GM12878 (cell line): ENCODE results near the gene SLC26A1. TPM values are rescaled to one million over a fixed set of nuclear protein-coding genes. Genes with fewer than 3 reads are reported as not detected.
A peak's percentile ranks its signal among the peaks of the same experiment; 100 is the strongest.

ENCODE experiments used
- ATAC-seq: fragments of 200-7000 bp; cut with Tn5 transposase; 3 replicates; pipeline ENCODE4 v1.9.1; 2020; ENCODE audit warnings: mild to moderate bottlenecking, moderate library complexity
- BruUV-seq: library from RNA; stranded (reverse); fragments of 400-500 nt; replicated peaks from 2 replicates; lab custom pipeline; 2021; lab: Mats Ljungman, UMichigan
- CTCF ChIA-PET: fragments of 300-600 bp; sonication (Branson Sonifier 250); formaldehyde crosslinking; extraction: SDS; loops from one replicate; lab custom pipeline; 2021; ENCODE audit warnings: inconsistent platforms; lab: Yijun Ruan, JAX
- POLR2A ChIA-PET: fragments of 350-600 bp; formaldehyde crosslinking; extraction: SDS; loops from one replicate; lab custom pipeline; 2021; ENCODE audit warnings: inconsistent platforms; lab: Charles Lee
- RAD21 ChIA-PET: fragments of 300-600 bp; sonication (Branson Sonifier 250); formaldehyde crosslinking; loops from one replicate; lab custom pipeline; 2023; ENCODE audit warnings: antibody characterized with exemption; ENCODE audit not compliant: unreplicated experiment; lab: Charles Lee
- SMC1A ChIA-PET: fragments of 300-600 bp; sonication (Branson Sonifier 250); formaldehyde crosslinking; loops from one replicate; lab custom pipeline; 2023; ENCODE audit not compliant: unreplicated experiment, uncharacterized antibody; lab: Charles Lee
- DNase-seq: peaks from one replicate; pipeline ENCODE4 v3.0.0-alpha.2; 2011; ENCODE audit warnings: low read depth, low spot score
- FAIRE-seq: peaks from 3 replicates; lab custom pipeline; 2011; peaks lifted over from hg19 to GRCh38; lab: Jason Lieb, UNC
- H2AFZ ChIP-seq: 2 replicates; pipeline ENCODE4 v1.6.0; 2011; ENCODE audit warnings: low read depth, low read length, control low read depth; ENCODE audit not compliant: control insufficient read depth
- H3K27ac ChIP-seq: 2 replicates; pipeline ENCODE4 v1.5.1; 2011; ENCODE audit warnings: control low read depth; ENCODE audit not compliant: control insufficient read depth, insufficient read depth
- H3K27me3 ChIP-seq, 2 experiments: replicated peaks in 1 of 2; 2 replicates each; pipeline versions ENCODE4 v1.6.0 to v1.6.1; 2011; ENCODE audit warnings: low read length in 1 of 2; ENCODE audit not compliant: control insufficient read depth in 2 of 2, insufficient read depth in 2 of 2
- H3K36me3 ChIP-seq, 2 experiments: 2 replicates each; pipeline ENCODE4 v1.5.1; 2011; ENCODE audit warnings: low read length in 1 of 2; ENCODE audit not compliant: control insufficient read depth in 2 of 2, insufficient read depth in 2 of 2
- H3K4me1 ChIP-seq: 2 replicates; pipeline ENCODE4 v1.6.1; 2011; ENCODE audit warnings: mild to moderate bottlenecking, low read length, moderate library complexity, mixed read lengths; ENCODE audit not compliant: control insufficient read depth, insufficient read depth
- H3K4me2 ChIP-seq: 2 replicates; pipeline ENCODE4 v1.6.0; 2011; ENCODE audit warnings: control low read depth; ENCODE audit not compliant: control insufficient read depth, insufficient read depth
- H3K4me3 ChIP-seq: fragments of 200-600 bp; sonication (generic); 2 replicates; pipeline ENCODE4 v1.5.1; 2016
- H3K79me2 ChIP-seq: 2 replicates; pipeline ENCODE4 v1.6.0; 2011; ENCODE audit warnings: low read length; ENCODE audit not compliant: control insufficient read depth, insufficient read depth
- H3K9ac ChIP-seq: 2 replicates; pipeline ENCODE4 v1.8.0; 2011; ENCODE audit warnings: low read length, control low read depth, mixed read lengths; ENCODE audit not compliant: control insufficient read depth, insufficient read depth
- H3K9me3 ChIP-seq: replicated peaks from 3 replicates; pipeline ENCODE4 v1.5.1; 2011; ENCODE audit warnings: mild to moderate bottlenecking, low read length; ENCODE audit not compliant: control insufficient read depth, insufficient read depth
- H4K20me1 ChIP-seq: 2 replicates; pipeline ENCODE4 v1.6.0; 2011; ENCODE audit not compliant: control insufficient read depth, insufficient read depth
- BACH1 ChIP-seq: fragments of 450-650 bp; IDR thresholded peaks from 2 replicates; pipeline ENCODE4 v1.6.1; 2017; ENCODE audit warnings: mild to moderate bottlenecking, borderline replicate concordance
- BHLHE40 ChIP-seq, 2 experiments: fragments of 450-650 bp in 1 of 2; IDR thresholded peaks; 2 replicates each; pipeline ENCODE4 v1.6.1; 2011 to 2017; ENCODE audit warnings: low read depth in 2 of 2, borderline replicate concordance in 1 of 2, improper control_type of control experiment in 1 of 2, low read length in 1 of 2, mild to moderate bottlenecking in 1 of 2
- DPF2 ChIP-seq: fragments of 450-650 bp; IDR thresholded peaks from 2 replicates; pipeline ENCODE4 v1.6.1; 2017; ENCODE audit warnings: mild to moderate bottlenecking
- EGR1 ChIP-seq, 2 experiments: IDR thresholded peaks; 1 replicate in 1 of 2; 2 replicates in 1 of 2; pipeline ENCODE4 v1.6.1; 2011 to 2012; ENCODE audit warnings: low read depth in 2 of 2, low read length in 2 of 2, borderline replicate concordance in 1 of 2, mild to moderate bottlenecking in 1 of 2, moderate library complexity in 1 of 2
- GATAD2B ChIP-seq: fragments of 450-650 bp; conservative IDR thresholded peaks from 2 replicates; pipeline ENCODE4 v1.6.1; 2017; ENCODE audit warnings: low read depth, mild to moderate bottlenecking, moderate library complexity
- IKZF1 ChIP-seq: fragments of 450-650 bp; conservative IDR thresholded peaks from 2 replicates; pipeline ENCODE4 v1.6.1; 2017; ENCODE audit warnings: antibody characterized with exemption, mild to moderate bottlenecking
- LARP7 ChIP-seq: fragments of 450-650 bp; IDR thresholded peaks from 2 replicates; pipeline ENCODE4 v1.6.1; 2017; ENCODE audit warnings: mild to moderate bottlenecking
- MTA2 ChIP-seq: fragments of 450-650 bp; IDR thresholded peaks from 2 replicates; pipeline ENCODE4 v1.6.1; 2016; ENCODE audit warnings: low read depth, mild to moderate bottlenecking, moderate library complexity
- NBN ChIP-seq: fragments of 450-650 bp; IDR thresholded peaks from 2 replicates; pipeline ENCODE4 v1.6.1; 2016
- SP1 ChIP-seq: IDR thresholded peaks from one replicate; pipeline ENCODE4 v1.6.1; 2011; ENCODE audit warnings: low read depth, low read length
- TARDBP ChIP-seq: IDR thresholded peaks from 2 replicates; pipeline ENCODE4 v1.6.1; 2016; ENCODE audit warnings: borderline replicate concordance
- TCF12 ChIP-seq: IDR thresholded peaks from 2 replicates; pipeline ENCODE4 v1.6.1; 2011; ENCODE audit warnings: low read depth, mild to moderate bottlenecking, low read length
- WGBS: methylation state at CpG from one replicate; pipeline ENCODE4 v1.1.6; 2016; ENCODE audit warnings: low lambda C conversion rate; ENCODE audit not compliant: insufficient replicate concordance, insufficient coverage; ENCODE audit errors: missing lambda C conversion rate; 5-methylcytosine and 5-hydroxymethylcytosine counted together
- in situ Hi-C: fragments of 300-500 bp; cut with MboI; formaldehyde crosslinking; loops from 9 replicates; pipeline ENCODE4 v1.14.3; 2018; ENCODE audit warnings: mixed read lengths
- intact Hi-C: fragments of 100-400 bp; cut with micrococcal nuclease; formaldehyde crosslinking; loops from one replicate; pipeline ENCODE4 v1.14.2; 2022; ENCODE audit not compliant: unreplicated experiment
- polyA plus RNA-seq, 11 experiments: library from polyadenylated mRNA; depleted of rRNA in 4 of 11; unstranded in 6 of 11; stranded (reverse) in 5 of 11; fragments of >200 nt; fragmentation: Nextera tagmentation in 4 of 11; fragmentation: Illumina TruSeq in 1 of 11; extraction: Ambion mirVana in 4 of 11; extraction: Trizol in 1 of 11; gene quantifications; 1 replicate in 1 of 11; 2 replicates in 10 of 11; pipeline versions ENCODE4 v1.2.1 to v1.2.3, GENCODE V29; 2011 to 2016; ENCODE audit warnings: inconsistent platforms in 2 of 11, missing spikeins in 2 of 11, low read depth in 1 of 11
- total RNA-seq, 4 experiments: library from RNA; depleted of rRNA in 3 of 4; stranded (reverse); fragments of >200 nt in 3 of 4; fragmentation: Illumina TruSeq in 1 of 4; extraction: Trizol in 1 of 4; gene quantifications; 2 replicates each; pipeline versions ENCODE4 v1.2.1 to v1.2.3, GENCODE V29; 2013 to 2021
- TF ChIP-seq, protein P1 (sequence below): fragments of 450-650 bp; conservative IDR thresholded peaks from 2 replicates; pipeline ENCODE4 v1.6.1; 2017; ENCODE audit warnings: mild to moderate bottlenecking, moderate library complexity
- TF ChIP-seq, protein P2 (sequence below), 3 experiments: IDR thresholded peaks in 2 of 3; conservative IDR thresholded peaks in 1 of 3; 2 replicates each; pipeline ENCODE4 v1.5.1; 2011; ENCODE audit warnings: low read depth in 3 of 3, low read length in 3 of 3, mild to moderate bottlenecking in 3 of 3, control low read depth in 2 of 3, moderate library complexity in 2 of 3, inconsistent platforms in 1 of 3, mixed read lengths in 1 of 3; ENCODE audit not compliant: control insufficient read depth in 2 of 3, insufficient read depth in 1 of 3; ENCODE audit errors: extremely low read depth in 1 of 3
- TF ChIP-seq, protein P3 (sequence below): fragments of 450-650 bp; IDR thresholded peaks from 2 replicates; pipeline ENCODE4 v1.6.1; 2014; ENCODE audit warnings: mild to moderate bottlenecking

SLC26A1 gene
- total and polyA plus RNA-seq, 10 of the 15 experiments (the other 5 are each of a cell fraction or from before 2014, with no cell fraction given), result 0.05 to 0.96 (median 0.28) TPM; not detected in 5

DNA sequence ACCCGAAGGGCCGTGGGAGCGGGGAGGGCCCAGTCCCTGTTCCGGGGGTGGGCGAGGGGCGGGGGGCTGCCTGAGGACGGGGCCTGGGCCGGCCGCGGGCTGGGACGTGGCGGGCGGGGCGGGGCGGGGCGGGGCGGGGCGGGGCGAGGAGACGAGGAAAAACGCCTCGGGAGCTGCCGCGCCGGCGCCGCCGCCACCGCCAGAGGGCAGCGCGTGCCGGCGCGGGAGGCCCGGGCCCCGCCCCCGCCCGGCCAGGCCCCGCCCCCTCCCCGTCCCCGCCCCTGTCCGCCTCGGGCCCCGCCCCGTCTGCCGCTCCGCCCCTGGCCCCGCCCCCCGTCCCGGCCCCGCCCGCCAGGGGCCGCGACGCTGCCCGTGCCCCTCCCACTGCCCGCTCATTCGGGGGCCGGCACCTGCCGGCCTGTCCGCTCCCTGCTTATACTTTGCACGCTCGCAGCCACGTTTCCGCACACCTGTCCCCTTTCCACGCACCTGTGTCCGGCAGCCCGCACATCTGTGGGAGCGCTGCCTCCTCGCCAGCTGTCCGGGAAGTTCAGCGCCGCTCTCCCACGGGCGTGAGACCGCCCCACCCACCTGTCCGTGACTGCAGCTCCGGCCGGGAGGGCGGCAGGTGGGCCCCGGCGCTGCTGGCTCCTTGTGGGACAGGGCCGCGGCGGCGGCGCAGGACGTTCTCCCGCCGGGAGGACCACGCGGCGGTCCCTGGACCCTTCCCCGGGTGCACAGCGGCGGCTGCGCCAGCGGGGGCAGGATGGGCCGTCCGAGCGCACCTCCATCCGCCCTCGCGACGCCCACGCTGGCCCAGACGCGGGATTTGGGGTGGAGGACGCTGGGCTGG is 16.6 kb upstream of the SLC26A1 start:
- Histone ChIP-seq H3K36me3 (no peaks in the 10 kb centered on the region), H4K20me1 (no peaks in the 10 kb centered on the region; the same call in 1 of the 2 replicates), H3K9me3 (no peaks in the 10 kb centered on the region; the same call in 2 of the 3 replicates), H3K9ac (no peak overlapping the region), H3K4me3 (peak overlapping the region; percentile 75; the same call in 1 of the 2 replicates), H3K27me3 (peaks cover 0 to 5% of the 10 kb centered on the region in 2 experiments; a peak in 3 of 4 replicates), H3K79me2 (no peaks in the 10 kb centered on the region), H3K4me2 (peak overlapping the region; percentile 98), H2AFZ (peak overlapping the region; percentile 93), H3K27ac (no peak overlapping the region), H3K4me1 (peaks cover 11% of the 10 kb centered on the region)
- peak; percentile 67 for ATAC-seq
- WGBS, result under 1% methylated on average over 44 of the region's 109 CpGs
- ChIA-PET SMC1A (no interaction called here), RAD21 (no interaction called here), CTCF (no interaction called here), POLR2A (no interaction called here)
- no peak for DNase-seq
- peak; percentile 66 for TF ChIP-seq LARP7
- TF ChIP-seq DPF2, result peak; percentile 47; the same call in 1 of the 2 replicates
- peak; percentile 27 for TF ChIP-seq SP1
- TF ChIP-seq, protein P1, sequence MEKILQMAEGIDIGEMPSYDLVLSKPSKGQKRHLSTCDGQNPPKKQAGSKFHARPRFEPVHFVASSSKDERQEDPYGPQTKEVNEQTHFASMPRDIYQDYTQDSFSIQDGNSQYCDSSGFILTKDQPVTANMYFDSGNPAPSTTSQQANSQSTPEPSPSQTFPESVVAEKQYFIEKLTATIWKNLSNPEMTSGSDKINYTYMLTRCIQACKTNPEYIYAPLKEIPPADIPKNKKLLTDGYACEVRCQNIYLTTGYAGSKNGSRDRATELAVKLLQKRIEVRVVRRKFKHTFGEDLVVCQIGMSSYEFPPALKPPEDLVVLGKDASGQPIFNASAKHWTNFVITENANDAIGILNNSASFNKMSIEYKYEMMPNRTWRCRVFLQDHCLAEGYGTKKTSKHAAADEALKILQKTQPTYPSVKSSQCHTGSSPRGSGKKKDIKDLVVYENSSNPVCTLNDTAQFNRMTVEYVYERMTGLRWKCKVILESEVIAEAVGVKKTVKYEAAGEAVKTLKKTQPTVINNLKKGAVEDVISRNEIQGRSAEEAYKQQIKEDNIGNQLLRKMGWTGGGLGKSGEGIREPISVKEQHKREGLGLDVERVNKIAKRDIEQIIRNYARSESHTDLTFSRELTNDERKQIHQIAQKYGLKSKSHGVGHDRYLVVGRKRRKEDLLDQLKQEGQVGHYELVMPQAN, result 0 out of 2 replicates have a peak, but pooled peaks have one; percentile 26
- TF ChIP-seq, protein P2, sequence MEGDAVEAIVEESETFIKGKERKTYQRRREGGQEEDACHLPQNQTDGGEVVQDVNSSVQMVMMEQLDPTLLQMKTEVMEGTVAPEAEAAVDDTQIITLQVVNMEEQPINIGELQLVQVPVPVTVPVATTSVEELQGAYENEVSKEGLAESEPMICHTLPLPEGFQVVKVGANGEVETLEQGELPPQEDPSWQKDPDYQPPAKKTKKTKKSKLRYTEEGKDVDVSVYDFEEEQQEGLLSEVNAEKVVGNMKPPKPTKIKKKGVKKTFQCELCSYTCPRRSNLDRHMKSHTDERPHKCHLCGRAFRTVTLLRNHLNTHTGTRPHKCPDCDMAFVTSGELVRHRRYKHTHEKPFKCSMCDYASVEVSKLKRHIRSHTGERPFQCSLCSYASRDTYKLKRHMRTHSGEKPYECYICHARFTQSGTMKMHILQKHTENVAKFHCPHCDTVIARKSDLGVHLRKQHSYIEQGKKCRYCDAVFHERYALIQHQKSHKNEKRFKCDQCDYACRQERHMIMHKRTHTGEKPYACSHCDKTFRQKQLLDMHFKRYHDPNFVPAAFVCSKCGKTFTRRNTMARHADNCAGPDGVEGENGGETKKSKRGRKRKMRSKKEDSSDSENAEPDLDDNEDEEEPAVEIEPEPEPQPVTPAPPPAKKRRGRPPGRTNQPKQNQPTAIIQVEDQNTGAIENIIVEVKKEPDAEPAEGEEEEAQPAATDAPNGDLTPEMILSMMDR (IDR thresholded peaks at IDR 0.05 in 2 of 3, conservative IDR thresholded peaks at IDR 0.05 in 1 of 3; ENCODE audit: control insufficient read depth in 2 of 3, extremely low read depth in 1 of 3, insufficient read depth in 1 of 3, low read depth in 3 of 3, low read length in 3 of 3), result peak in 2 of 3 experiments; percentile 18 to 29; a peak in 3 of 6 replicates
- peak in 1 of 2 experiments; percentile 69; a peak in 2 of 3 replicates for TF ChIP-seq EGR1 (IDR thresholded peaks at IDR 0.05; ENCODE audit: borderline replicate concordance in 1 of 2, low read depth in 2 of 2, low read length in 2 of 2)
- TF ChIP-seq TARDBP, result no peak
- peak; percentile 65 for TF ChIP-seq IKZF1
- TF ChIP-seq MTA2, result no peak
- TF ChIP-seq TCF12, result peak; percentile 33; the same call in 1 of the 2 replicates
- peak in 1 of 2 experiments; percentile 70; a peak in 2 of 4 replicates for TF ChIP-seq BHLHE40 (IDR thresholded peaks at IDR 0.05; ENCODE audit: borderline replicate concordance in 1 of 2, low read depth in 2 of 2, low read length in 1 of 2)
- peak; percentile 46; the same call in 1 of the 2 replicates for TF ChIP-seq GATAD2B
- TF ChIP-seq NBN, result no peak
- TF ChIP-seq BACH1, result peak; percentile 22; the same call in 1 of the 2 replicates
- TF ChIP-seq, protein P3, sequence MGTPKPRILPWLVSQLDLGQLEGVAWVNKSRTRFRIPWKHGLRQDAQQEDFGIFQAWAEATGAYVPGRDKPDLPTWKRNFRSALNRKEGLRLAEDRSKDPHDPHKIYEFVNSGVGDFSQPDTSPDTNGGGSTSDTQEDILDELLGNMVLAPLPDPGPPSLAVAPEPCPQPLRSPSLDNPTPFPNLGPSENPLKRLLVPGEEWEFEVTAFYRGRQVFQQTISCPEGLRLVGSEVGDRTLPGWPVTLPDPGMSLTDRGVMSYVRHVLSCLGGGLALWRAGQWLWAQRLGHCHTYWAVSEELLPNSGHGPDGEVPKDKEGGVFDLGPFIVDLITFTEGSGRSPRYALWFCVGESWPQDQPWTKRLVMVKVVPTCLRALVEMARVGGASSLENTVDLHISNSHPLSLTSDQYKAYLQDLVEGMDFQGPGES, result no peak
- in situ Hi-C loops, result loop anchor here (5.0 kb wide), 1 partner anchor 343 kb away; no protein-coding TSS in a partner anchor
- intact Hi-C loops, result loop anchor here (2.0 kb wide), 1 partner anchor 337 kb away; the partner anchor contains the start of gene UVSSA
- no peak for FAIRE-seq
- no TSS peak for BruUV-seq
